ENCODE data around the gene OXTR.

DNA sequence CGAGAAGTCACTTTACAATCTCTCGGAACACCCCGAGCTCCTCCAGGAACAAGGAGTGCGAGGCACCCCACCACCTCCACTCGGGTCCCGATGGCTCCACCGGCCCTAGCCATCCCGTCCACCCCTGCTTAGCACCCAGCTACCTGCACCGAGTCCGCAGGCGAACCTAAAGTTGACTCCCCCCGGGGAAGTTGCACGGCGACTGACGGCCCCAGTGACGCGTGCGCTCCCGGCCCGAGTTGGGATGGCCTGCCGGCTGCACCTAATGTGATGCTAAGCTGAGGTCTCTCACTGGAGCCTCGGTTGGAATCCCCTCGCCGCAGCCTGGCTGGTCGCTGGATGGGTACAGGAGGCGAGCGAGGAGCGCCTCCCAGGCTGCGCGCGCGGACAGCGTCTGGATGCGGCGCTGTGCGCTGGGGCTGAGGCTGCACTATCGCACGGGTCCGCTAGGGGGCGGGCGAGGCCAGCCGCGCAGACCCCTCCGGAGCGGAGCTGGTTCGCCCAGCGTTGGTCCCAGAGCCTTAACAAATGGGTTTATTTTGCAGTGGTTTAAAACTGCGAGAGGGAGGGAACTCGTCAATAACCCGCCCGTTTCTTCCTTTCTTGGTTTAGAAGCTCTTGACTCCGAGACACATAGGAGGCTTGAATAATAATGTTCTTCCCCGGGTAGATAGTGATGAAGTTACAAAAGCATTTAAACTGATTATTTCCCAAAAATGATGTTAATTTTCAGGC lies at the start of gene OXTR:
- TF ChIP-seq YY1 (IDR thresholded peaks at IDR 0.05; ENCODE audit: insufficient read depth, insufficient read length) = no peak
- no peak for TF ChIP-seq ZNF274 (IDR thresholded peaks at IDR 0.05; ENCODE audit: low read depth, low read length)
- TF ChIP-seq SUZ12 (IDR thresholded peaks at IDR 0.05; ENCODE audit: extremely low read depth, insufficient read depth, insufficient read length) = no peak
